Caco-2 (cell line): ENCODE data around the gene ZBTB34. TPM values are rescaled to one million over a fixed set of nuclear protein-coding genes. Genes with fewer than 3 reads are reported as not detected.

Experiments
- BruUV-seq: library from RNA; stranded (reverse); fragments of 400-500 nt; replicated peaks from 2 replicates; lab custom pipeline; 2021; lab: Mats Ljungman, UMichigan
- CTCF ChIA-PET: fragments of 300-600 bp; sonication (Branson Sonifier 250); formaldehyde crosslinking; loops from one replicate; lab custom pipeline; 2022; ENCODE audit warnings: antibody characterized with exemption; lab: Charles Lee
- POLR2A ChIA-PET: fragments of 300-600 bp; sonication (Branson Sonifier 250); formaldehyde crosslinking; loops from one replicate; lab custom pipeline; 2022; ENCODE audit warnings: antibody characterized with exemption; lab: Charles Lee
- DNase-seq, 2 experiments: peaks; one replicate each; pipeline versions ENCODE4 v3.0.0 to v3.0.0-alpha.2; 2020 to 2022
- H3K27me3 ChIP-seq: replicated peaks from 2 replicates; pipeline ENCODE4 v1.6.0; 2011; ENCODE audit warnings: low read length; ENCODE audit not compliant: control insufficient read depth, insufficient read depth
- H3K36me3 ChIP-seq: 2 replicates; pipeline ENCODE4 v1.5.1; 2011; ENCODE audit warnings: low read length; ENCODE audit not compliant: control insufficient read depth, insufficient read depth
- H3K4me1 ChIP-seq: fragments of 250-450 bp; sonication (Bioruptor Pico); 2 replicates; pipeline ENCODE4 v1.5.1; 2020; ENCODE audit warnings: mild to moderate bottlenecking
- H3K4me3 ChIP-seq: 2 replicates; pipeline ENCODE4 v1.5.1; 2011; ENCODE audit warnings: low read depth, mild to moderate bottlenecking, control low read depth, low read length
- H3K9me3 ChIP-seq: fragments of 250-450 bp; sonication (Bioruptor Pico); 2 replicates; pipeline ENCODE4 v1.5.1; 2020; ENCODE audit warnings: mild to moderate bottlenecking, moderate library complexity
- H3K27ac Mint-ChIP-seq: one replicate; pipeline ENCODE4 v1.8.0; 2022; ENCODE audit warnings: mixed read lengths; ENCODE audit not compliant: unreplicated experiment
- H3K27me3 Mint-ChIP-seq: one replicate; pipeline ENCODE4 v1.8.0; 2022; ENCODE audit warnings: mixed read lengths; ENCODE audit not compliant: insufficient read depth, unreplicated experiment
- H3K36me3 Mint-ChIP-seq: one replicate; pipeline ENCODE4 v1.8.0; 2022; ENCODE audit warnings: mild to moderate bottlenecking, mixed read lengths; ENCODE audit not compliant: insufficient read depth, unreplicated experiment
- H3K4me1 Mint-ChIP-seq: one replicate; pipeline ENCODE4 v1.8.0; 2022; ENCODE audit warnings: low read depth, mixed read lengths; ENCODE audit not compliant: unreplicated experiment
- H3K4me3 Mint-ChIP-seq: one replicate; pipeline ENCODE4 v1.8.0; 2022; ENCODE audit warnings: mild to moderate bottlenecking, moderate library complexity, mixed read lengths; ENCODE audit not compliant: unreplicated experiment
- H3K9me3 Mint-ChIP-seq: one replicate; pipeline ENCODE4 v1.8.0; 2022; ENCODE audit warnings: mixed read lengths; ENCODE audit not compliant: unreplicated experiment
- CTCF ChIP-seq, 2 experiments: fragments of 200-600 bp in 1 of 2; IDR thresholded peaks; 1 replicate in 1 of 2; 2 replicates in 1 of 2; pipeline versions ENCODE4 v1.5.1 to v1.8.0; 2011 to 2022; ENCODE audit warnings: antibody characterized with exemption in 1 of 2, control low read depth in 1 of 2, inconsistent platforms in 1 of 2, low read depth in 1 of 2, low read length in 1 of 2, mild to moderate bottlenecking in 1 of 2, moderate library complexity in 1 of 2; ENCODE audit not compliant: insufficient read depth in 1 of 2, severe bottlenecking in 1 of 2, unreplicated experiment in 1 of 2
- intact Hi-C: fragments of 100-400 bp; cut with micrococcal nuclease; formaldehyde crosslinking; loops from one replicate; pipeline ENCODE4 v1.10.0; 2022; ENCODE audit not compliant: unreplicated experiment
- total RNA-seq: library from RNA; stranded (reverse); gene quantifications from 2 replicates; pipeline ENCODE4 v1.2.3, GENCODE V29; 2022

The ZBTB34 gene
- total RNA-seq, 1 experiment from 2014 or later = 17.1 TPM

GRCh38 chr9:126862104-126862761, 1.8 kb downstream of the ZBTB34 start:
- H3K36me3 ChIP-seq = no peaks in the 10 kb centered on the region
- H3K4me3 ChIP-seq = peak overlapping the region; percentile 84
- H3K27ac Mint-ChIP-seq = peak overlapping the region; percentile 11
- ChIA-PET CTCF (no interaction called here), POLR2A (interaction anchor here (0.6 kb wide), 1 partner anchor 180 kb away, joined by 4 read pairs; no protein-coding TSS in a partner anchor)
- H3K4me1 Mint-ChIP-seq = peaks cover 16% of the 10 kb centered on the region
- H3K4me1 ChIP-seq = no peaks in the 10 kb centered on the region; the same call in 1 of the 2 replicates
- no peak for DNase-seq
- H3K36me3 Mint-ChIP-seq = peaks cover 31% of the 10 kb centered on the region
- no peaks in the 10 kb centered on the region for H3K27me3 ChIP-seq
- H3K9me3 Mint-ChIP-seq = no peaks in the 10 kb centered on the region
- H3K4me3 Mint-ChIP-seq = peak overlapping the region; percentile 68
- H3K27me3 Mint-ChIP-seq = no peaks in the 10 kb centered on the region
- intact Hi-C loops = no loop called here
- BruUV-seq = TSS peak; percentile 29
- no peaks in the 10 kb centered on the region for H3K9me3 ChIP-seq
- no peak for TF ChIP-seq CTCF (IDR thresholded peaks at IDR 0.05; ENCODE audit: insufficient read depth in 1 of 2, low read depth in 1 of 2, low read length in 1 of 2, severe bottlenecking in 1 of 2, unreplicated experiment in 1 of 2)

- Histone ChIP-seq H3K4me1 (no peaks in the 10 kb centered on the region; the same call in 1 of the 2 replicates), H3K4me3 (no peak overlapping the region), H3K27me3 (no peaks in the 10 kb centered on the region), H3K36me3 (no peaks in the 10 kb centered on the region), H3K9me3 (no peaks in the 10 kb centered on the region)
- H3K27me3 Mint-ChIP-seq = no peaks in the 10 kb centered on the region
- H3K4me3 Mint-ChIP-seq = no peak overlapping the region
- POLR2A ChIA-PET = no interaction called here
- H3K27ac Mint-ChIP-seq = no peak overlapping the region
- peaks cover 16% of the 10 kb centered on the region for H3K4me1 Mint-ChIP-seq
- BruUV-seq = no TSS peak
- DNase-seq = no peak
- intact Hi-C loops = no loop called here
- no peaks in the 10 kb centered on the region for H3K9me3 Mint-ChIP-seq
- H3K36me3 Mint-ChIP-seq = peaks cover 55% of the 10 kb centered on the region
- TF ChIP-seq CTCF (IDR thresholded peaks at IDR 0.05; ENCODE audit: insufficient read depth in 1 of 2, low read depth in 1 of 2, low read length in 1 of 2, severe bottlenecking in 1 of 2, unreplicated experiment in 1 of 2) = no peak
- CTCF ChIA-PET = no interaction called here
Measured at GRCh38 chr9:126864771-126865170, 4.3 kb downstream of the ZBTB34 start.

- BruUV-seq = no TSS peak
- no peak overlapping the region for H3K27ac Mint-ChIP-seq
- peaks cover 12% of the 10 kb centered on the region for H3K4me1 Mint-ChIP-seq
- DNase-seq = no peak
- intact Hi-C loops = no loop called here
- Histone ChIP-seq H3K27me3 (no peaks in the 10 kb centered on the region), H3K36me3 (no peaks in the 10 kb centered on the region), H3K4me3 (no peak overlapping the region), H3K4me1 (peaks cover 12% of the 10 kb centered on the region), H3K9me3 (no peaks in the 10 kb centered on the region)
- no peak overlapping the region for H3K4me3 Mint-ChIP-seq
- ChIA-PET CTCF (no interaction called here), POLR2A (no interaction called here)
- H3K9me3 Mint-ChIP-seq = no peaks in the 10 kb centered on the region
- peaks cover 64% of the 10 kb centered on the region for H3K36me3 Mint-ChIP-seq
- TF ChIP-seq CTCF (IDR thresholded peaks at IDR 0.05; ENCODE audit: insufficient read depth in 1 of 2, low read depth in 1 of 2, low read length in 1 of 2, severe bottlenecking in 1 of 2, unreplicated experiment in 1 of 2) = no peak
- H3K27me3 Mint-ChIP-seq = no peaks in the 10 kb centered on the region
Measured at GRCh38 chr9:126869368-126869767, 8.9 kb downstream of the ZBTB34 start.
